Chondrocyte (in vitro differentiated cells): Measurements from ENCODE around the gene RNF215. TPM values are rescaled to one million over a fixed set of nuclear protein-coding genes. Genes with fewer than 3 reads are reported as not detected.

Experiments
- DNase-seq: peaks from one replicate; pipeline ENCODE4 v3.0.0; 2021; ENCODE audit warnings: mixed read lengths, low spot score
- H3K27ac Mint-ChIP-seq: one replicate; pipeline ENCODE4 v1.8.0; 2021; ENCODE audit warnings: mild to moderate bottlenecking, moderate library complexity, mixed read lengths; ENCODE audit not compliant: unreplicated experiment
- H3K27me3 Mint-ChIP-seq: 2 replicates; pipeline ENCODE4 v1.8.0; 2021; ENCODE audit warnings: low read depth, mixed read lengths
- H3K36me3 Mint-ChIP-seq: 2 replicates; pipeline ENCODE4 v1.8.0; 2021; ENCODE audit warnings: low read depth, mixed read lengths
- H3K4me1 Mint-ChIP-seq: 2 replicates; pipeline ENCODE4 v1.8.0; 2021; ENCODE audit warnings: low read depth, mild to moderate bottlenecking, mixed read lengths
- H3K4me3 Mint-ChIP-seq: one replicate; pipeline ENCODE4 v1.8.0; 2021; ENCODE audit warnings: mild to moderate bottlenecking, moderate library complexity, mixed read lengths; ENCODE audit not compliant: unreplicated experiment
- H3K9me3 Mint-ChIP-seq: 2 replicates; pipeline ENCODE4 v1.8.0; 2021; ENCODE audit warnings: low read depth, mixed read lengths
- total RNA-seq: library from RNA; stranded (reverse); gene quantifications from 3 replicates; pipeline ENCODE4 v1.2.1, GENCODE V29; 2021
- TF ChIP-seq, protein P1 (sequence below): fragments of 200-600 bp; sonication (generic); IDR thresholded peaks from 2 replicates; pipeline ENCODE4 v1.5.0; 2021; ENCODE audit warnings: antibody characterized with exemption, mild to moderate bottlenecking, moderate library complexity

RNF215 gene
- total RNA-seq, 1 donor from 2014 or later = 35.2 TPM

DNA sequence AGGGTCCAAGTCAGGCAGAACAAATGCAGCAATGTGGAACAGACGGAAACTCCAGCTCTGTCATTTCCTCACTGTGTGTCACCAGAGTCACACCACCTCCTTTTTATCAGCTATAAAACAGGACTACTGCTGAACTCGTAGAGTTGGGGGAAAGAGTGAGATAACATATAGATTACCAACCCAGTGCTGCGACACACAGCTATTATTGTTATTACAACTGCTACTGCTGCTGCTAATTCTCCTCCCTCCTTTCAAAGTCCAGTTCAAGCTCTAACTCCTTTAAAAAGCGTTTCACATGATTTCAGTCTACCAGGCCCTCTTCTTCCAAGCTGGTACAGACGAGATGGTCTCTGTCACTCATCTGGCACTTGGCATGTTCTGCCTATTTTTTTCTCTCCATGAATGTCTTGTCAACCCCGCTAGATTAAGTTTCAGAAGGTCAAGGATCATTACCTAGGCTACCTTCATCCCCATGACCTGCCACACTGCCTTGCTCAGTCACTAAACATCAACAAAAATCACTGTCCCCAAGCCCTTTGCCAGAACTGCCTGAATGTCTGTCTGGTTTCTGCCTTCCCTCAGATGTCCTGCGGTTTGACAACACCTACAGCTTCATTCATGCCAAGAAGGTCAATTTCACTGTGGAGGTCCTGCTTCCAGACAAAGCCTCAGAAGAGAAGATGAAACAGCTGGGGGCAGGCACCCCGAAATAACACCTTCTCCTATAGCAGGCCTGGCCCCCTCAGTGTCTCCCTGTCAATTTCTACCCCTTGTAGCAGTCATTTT is 34.7 kb upstream of the RNF215 start:
- H3K27ac Mint-ChIP-seq = peak overlapping the region; percentile 99
- H3K36me3 Mint-ChIP-seq = peaks cover 2% of the 10 kb centered on the region
- DNase-seq = no peak
- H3K27me3 Mint-ChIP-seq = no peaks in the 10 kb centered on the region
- H3K4me1 Mint-ChIP-seq = peaks cover 54% of the 10 kb centered on the region
- H3K9me3 Mint-ChIP-seq = no peaks in the 10 kb centered on the region
- TF ChIP-seq, protein P1, sequence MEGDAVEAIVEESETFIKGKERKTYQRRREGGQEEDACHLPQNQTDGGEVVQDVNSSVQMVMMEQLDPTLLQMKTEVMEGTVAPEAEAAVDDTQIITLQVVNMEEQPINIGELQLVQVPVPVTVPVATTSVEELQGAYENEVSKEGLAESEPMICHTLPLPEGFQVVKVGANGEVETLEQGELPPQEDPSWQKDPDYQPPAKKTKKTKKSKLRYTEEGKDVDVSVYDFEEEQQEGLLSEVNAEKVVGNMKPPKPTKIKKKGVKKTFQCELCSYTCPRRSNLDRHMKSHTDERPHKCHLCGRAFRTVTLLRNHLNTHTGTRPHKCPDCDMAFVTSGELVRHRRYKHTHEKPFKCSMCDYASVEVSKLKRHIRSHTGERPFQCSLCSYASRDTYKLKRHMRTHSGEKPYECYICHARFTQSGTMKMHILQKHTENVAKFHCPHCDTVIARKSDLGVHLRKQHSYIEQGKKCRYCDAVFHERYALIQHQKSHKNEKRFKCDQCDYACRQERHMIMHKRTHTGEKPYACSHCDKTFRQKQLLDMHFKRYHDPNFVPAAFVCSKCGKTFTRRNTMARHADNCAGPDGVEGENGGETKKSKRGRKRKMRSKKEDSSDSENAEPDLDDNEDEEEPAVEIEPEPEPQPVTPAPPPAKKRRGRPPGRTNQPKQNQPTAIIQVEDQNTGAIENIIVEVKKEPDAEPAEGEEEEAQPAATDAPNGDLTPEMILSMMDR = no peak
- H3K4me3 Mint-ChIP-seq = peak overlapping the region; percentile 80

DNA sequence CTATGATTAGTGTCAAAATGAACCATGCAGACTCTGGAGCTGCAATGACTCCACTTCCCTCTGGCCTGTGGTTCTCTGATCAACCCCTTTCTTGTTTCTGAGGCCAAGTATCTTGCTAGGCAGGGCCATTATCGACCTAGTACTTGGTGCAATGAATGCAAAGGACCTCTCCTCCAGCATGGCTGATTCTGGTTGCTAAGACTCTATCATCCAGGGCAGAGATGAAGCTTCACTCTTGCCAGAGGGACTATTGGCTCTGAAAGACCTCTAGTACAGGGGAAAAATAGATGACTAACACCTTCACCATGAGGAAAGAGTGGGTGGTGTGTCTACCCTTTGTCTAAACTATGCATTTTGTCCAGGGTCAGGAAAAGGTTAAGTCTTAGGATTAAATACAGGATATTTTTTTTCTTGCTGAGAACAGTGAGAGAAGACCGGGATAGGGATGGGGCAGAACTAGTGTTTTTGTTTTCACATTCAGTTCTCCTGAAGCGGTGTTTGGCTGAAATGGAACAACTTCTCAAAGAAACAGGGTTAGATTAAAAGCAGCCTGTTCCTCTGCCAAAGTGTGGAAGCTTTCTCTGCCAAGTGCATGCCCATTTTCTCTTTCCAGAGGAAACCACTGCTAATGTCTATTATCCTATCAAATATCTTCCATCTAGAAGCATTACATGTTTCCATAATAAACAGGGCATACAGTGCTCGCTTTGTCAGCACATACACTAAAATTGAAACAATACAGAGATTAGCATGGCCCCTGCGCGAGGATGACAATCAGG is 33.3 kb upstream of the RNF215 start:
- TF ChIP-seq, protein P1 = no peak
- Mint-ChIP-seq H3K36me3 (peaks cover 11% of the 10 kb centered on the region), H3K9me3 (no peaks in the 10 kb centered on the region), H3K27ac (peak overlapping the region; percentile 78), H3K27me3 (no peaks in the 10 kb centered on the region), H3K4me1 (peaks cover 43% of the 10 kb centered on the region), H3K4me3 (no peak overlapping the region)
- no peak for DNase-seq

DNA sequence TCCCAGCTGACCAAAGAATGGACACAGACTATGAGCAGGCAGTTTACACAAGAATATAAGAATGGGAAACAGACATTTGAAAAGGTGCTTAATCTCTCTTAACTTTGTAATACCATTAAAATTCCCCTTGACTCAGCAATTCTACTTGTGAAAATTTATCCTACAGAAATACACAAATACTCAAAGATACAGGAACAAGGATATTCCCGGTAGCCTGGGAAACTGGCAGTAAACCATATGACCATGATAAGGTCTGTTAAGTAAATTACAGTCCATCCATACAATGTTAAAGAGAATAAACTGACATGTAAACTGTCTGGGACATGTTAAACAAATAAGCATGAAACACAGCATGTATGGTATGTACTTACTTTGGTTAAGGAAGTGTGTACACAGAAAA is 29.6 kb upstream of the RNF215 start:
- H3K36me3 Mint-ChIP-seq = peaks cover 20% of the 10 kb centered on the region
- TF ChIP-seq, protein P1 = no peak
- no peak for DNase-seq
- H3K9me3 Mint-ChIP-seq = no peaks in the 10 kb centered on the region
- H3K27ac Mint-ChIP-seq = no peak overlapping the region
- H3K4me3 Mint-ChIP-seq = no peak overlapping the region
- H3K4me1 Mint-ChIP-seq = peaks cover 37% of the 10 kb centered on the region
- no peaks in the 10 kb centered on the region for H3K27me3 Mint-ChIP-seq

DNA sequence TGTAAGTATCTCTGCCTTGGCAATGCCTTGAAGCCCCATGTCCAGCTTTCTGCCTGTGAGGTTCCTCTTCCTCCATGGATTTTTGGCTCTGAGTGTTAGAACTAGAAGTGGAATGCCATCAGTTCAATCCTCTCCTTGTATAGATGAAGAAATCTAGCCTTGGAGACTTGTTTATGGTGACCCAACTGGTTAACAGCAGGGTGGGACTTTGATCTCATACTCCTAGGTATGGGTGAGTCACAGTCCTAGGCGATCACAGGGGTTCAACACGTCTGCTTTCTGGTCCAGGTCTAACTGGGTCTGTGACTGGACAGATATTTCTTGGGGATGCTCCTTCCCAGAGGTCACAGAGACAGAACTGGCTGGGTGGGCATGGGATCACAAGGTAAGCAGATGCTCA is 29.2 kb upstream of the RNF215 start:
- Mint-ChIP-seq H3K27ac (no peak overlapping the region), H3K27me3 (no peaks in the 10 kb centered on the region), H3K4me1 (peaks cover 32% of the 10 kb centered on the region), H3K36me3 (peaks cover 22% of the 10 kb centered on the region), H3K9me3 (no peaks in the 10 kb centered on the region), H3K4me3 (no peak overlapping the region)
- TF ChIP-seq, protein P1 = no peak
- no peak for DNase-seq

DNA sequence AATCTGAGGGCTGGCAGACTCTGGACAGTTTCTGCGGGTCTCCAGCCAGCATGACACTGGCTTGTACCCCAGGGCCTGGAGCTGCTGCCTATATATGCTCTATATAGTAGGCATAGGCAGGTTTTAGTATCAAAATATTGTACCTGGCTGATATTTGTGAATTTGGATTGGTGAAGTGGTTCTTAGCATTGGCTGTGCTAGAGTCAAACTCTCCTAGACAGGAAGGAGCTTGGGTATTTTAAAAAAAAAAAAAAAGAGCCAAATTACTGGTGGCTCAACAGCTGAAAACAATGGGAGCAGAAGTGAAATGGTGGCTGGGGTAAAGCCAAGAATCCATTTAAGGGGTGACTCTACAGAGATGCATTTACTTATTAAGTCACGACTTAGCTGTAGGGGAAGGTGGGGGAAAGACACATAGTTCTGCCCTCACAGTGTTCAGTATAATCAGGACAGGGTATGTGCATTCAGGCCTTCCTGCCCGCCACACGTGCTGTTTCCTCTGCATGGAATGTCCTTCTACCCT is 27.4 kb upstream of the RNF215 start:
- TF ChIP-seq, protein P1 = no peak
- no peak overlapping the region for H3K27ac Mint-ChIP-seq
- no peaks in the 10 kb centered on the region for H3K27me3 Mint-ChIP-seq

More for the DNA sequence above, 27.4 kb upstream of the RNF215 start:
- DNase-seq = no peak
- peaks cover 22% of the 10 kb centered on the region for H3K36me3 Mint-ChIP-seq
- peaks cover 18% of the 10 kb centered on the region for H3K4me1 Mint-ChIP-seq
- H3K9me3 Mint-ChIP-seq = no peaks in the 10 kb centered on the region
- no peak overlapping the region for H3K4me3 Mint-ChIP-seq
